GM12873 (cell line): ENCODE results near the gene ZNF580.

Experiments used
- CTCF ChIP-seq: IDR thresholded peaks from 2 replicates; pipeline ENCODE4 v1.5.1; 2012; ENCODE audit warnings: low read depth, mild to moderate bottlenecking, moderate library complexity, low read length, control low read depth; ENCODE audit not compliant: insufficient read depth; ENCODE audit errors: missing control alignments

ZNF580 gene

GRCh38 chr19:55606817-55607216 is 34.0 kb upstream of the ZNF580 start:
- TF ChIP-seq CTCF = no peak

GRCh38 chr19:55609326-55609725 is 31.5 kb upstream of the ZNF580 start:
- TF ChIP-seq CTCF = no peak

- TF ChIP-seq CTCF = no peak
Measured at GRCh38 chr19:55611300-55611982, 29.4 kb upstream of the ZNF580 start.

GRCh38 chr19:55611983-55612645 is 28.7 kb upstream of the ZNF580 start:
- no peak for TF ChIP-seq CTCF

- no peak for TF ChIP-seq CTCF
Measured at GRCh38 chr19:55613396-55613795, 27.4 kb upstream of the ZNF580 start.

GRCh38 chr19:55613930-55614710 is 26.7 kb upstream of the ZNF580 start:
- no peak for TF ChIP-seq CTCF

GRCh38 chr19:55614711-55615542 is 25.9 kb upstream of the ZNF580 start:
- TF ChIP-seq CTCF = no peak
